ENCODE data around the gene ENTREP1.
"Not testable (repeated sequence)": the region's sequence is repeated elsewhere in the genome, so short reads cannot be mapped to it uniquely, and the experiment has no call there.

Gene ENTREP1

GRCh38 chr9:69429281-69429680, 104.3 kb downstream of the ENTREP1 start:
- no peak overlapping the region for H3K4me3 ChIP-seq (replicated peaks; ENCODE audit: low read depth, low read length)
- no peak for TF ChIP-seq CTCF (IDR thresholded peaks at IDR 0.05; ENCODE audit: low read depth, low read length, missing control alignments)
- no peak for DNase-seq (ENCODE audit: extremely low read depth, low read depth)

- no peak overlapping the region for H3K4me3 ChIP-seq (replicated peaks; ENCODE audit: low read depth, low read length)
- TF ChIP-seq CTCF (IDR thresholded peaks at IDR 0.05; ENCODE audit: low read depth, low read length, missing control alignments): no peak
- no peak for DNase-seq (ENCODE audit: extremely low read depth, low read depth)
Observed at GRCh38 chr9:69430206-69430605, 105.2 kb downstream of the ENTREP1 start.

GRCh38 chr9:69431203-69431602, 106.2 kb downstream of the ENTREP1 start:
- DNase-seq (ENCODE audit: extremely low read depth, low read depth): no peak
- TF ChIP-seq CTCF (IDR thresholded peaks at IDR 0.05; ENCODE audit: low read depth, low read length, missing control alignments): no peak
- H3K4me3 ChIP-seq (replicated peaks; ENCODE audit: low read depth, low read length): no peak overlapping the region

GRCh38 chr9:69431777-69432176, 106.8 kb downstream of the ENTREP1 start:
- TF ChIP-seq CTCF (IDR thresholded peaks at IDR 0.05; ENCODE audit: low read depth, low read length, missing control alignments): no peak
- no peak overlapping the region for H3K4me3 ChIP-seq (replicated peaks; ENCODE audit: low read depth, low read length)
- DNase-seq (ENCODE audit: extremely low read depth, low read depth): no peak

- no peak for TF ChIP-seq CTCF (IDR thresholded peaks at IDR 0.05; ENCODE audit: low read depth, low read length, missing control alignments)
- no peak for DNase-seq (ENCODE audit: extremely low read depth, low read depth)
- no peak overlapping the region for H3K4me3 ChIP-seq (replicated peaks; ENCODE audit: low read depth, low read length)
Observed at GRCh38 chr9:69432623-69433022, 107.6 kb downstream of the ENTREP1 start.

- DNase-seq (ENCODE audit: extremely low read depth, low read depth): peak; percentile 9
- H3K4me3 ChIP-seq (replicated peaks; ENCODE audit: low read depth, low read length): no peak overlapping the region
- TF ChIP-seq CTCF (IDR thresholded peaks at IDR 0.05; ENCODE audit: low read depth, low read length, missing control alignments): no peak
Observed at GRCh38 chr9:69433392-69433791, 108.4 kb downstream of the ENTREP1 start.

GRCh38 chr9:69433968-69434367, 109.0 kb downstream of the ENTREP1 start:
- no peak for TF ChIP-seq CTCF (IDR thresholded peaks at IDR 0.05; ENCODE audit: low read depth, low read length, missing control alignments)
- no peak for DNase-seq (ENCODE audit: extremely low read depth, low read depth)

GRCh38 chr9:69439654-69440053, 114.6 kb downstream of the ENTREP1 start:
- H3K4me3 ChIP-seq (replicated peaks; ENCODE audit: low read depth, low read length); DNase-seq (ENCODE audit: extremely low read depth, low read depth): not testable (repeated sequence)

More at GRCh38 chr9:69433968-69434367, 109.0 kb downstream of the ENTREP1 start:
- H3K4me3 ChIP-seq (replicated peaks; ENCODE audit: low read depth, low read length): no peak overlapping the region

GRCh38 chr9:69440254-69440955, 115.4 kb downstream of the ENTREP1 start:
- not testable (repeated sequence) for H3K4me3 ChIP-seq (replicated peaks; ENCODE audit: low read depth, low read length); DNase-seq (ENCODE audit: extremely low read depth, low read depth)
